Measurements from ENCODE around the gene BCKDHA.

Gene BCKDHA

GRCh38 chr19:41395355-41395754, 2.3 kb upstream of the BCKDHA start:
- Histone ChIP-seq H2AK5ac (ENCODE audit: low read length) (no peak overlapping the region), H3K79me2 (ENCODE audit: control insufficient read depth, insufficient read depth, low read length) (peaks cover 19% of the 10 kb centered on the region), H3K9ac (ENCODE audit: low read length) (no peak overlapping the region), H3K4me1 (ENCODE audit: control insufficient read depth, low read depth, low read length) (no peaks in the 10 kb centered on the region), H2BK120ac (ENCODE audit: low read depth, low read length) (no peak overlapping the region), H3K56ac (ENCODE audit: low read length) (no peak overlapping the region), H4K8ac (ENCODE audit: low read depth, low read length) (no peak overlapping the region), H3K4me3 (ENCODE audit: low read length) (no peak overlapping the region), H2BK15ac (replicated peaks; ENCODE audit: low read depth) (no peak overlapping the region), H3K23ac (ENCODE audit: low read length) (no peak overlapping the region), H3K79me1 (ENCODE audit: low read length) (peaks cover 15% of the 10 kb centered on the region), H3K27me3 (ENCODE audit: insufficient read depth, low read length, poor library complexity) (no peaks in the 10 kb centered on the region), H3K4ac (ENCODE audit: low read depth, low read length) (no peak overlapping the region), H4K5ac (ENCODE audit: low read length) (no peak overlapping the region), H3K4me2 (ENCODE audit: low read length) (no peak overlapping the region), H2BK5ac (ENCODE audit: low read length) (no peak overlapping the region), H3K27ac (ENCODE audit: low read depth, low read length) (no peak overlapping the region), H3K18ac (ENCODE audit: low read length) (no peak overlapping the region), H3K36me3 (ENCODE audit: control insufficient read depth, insufficient read depth, low read length) (peaks cover 5% of the 10 kb centered on the region)
- no peak for DNase-seq
- no CpG with 5 or more reads among the region's 6 CpGs for WGBS (ENCODE audit: extremely low coverage, insufficient coverage, low lambda C conversion rate)

- H3K27me3 ChIP-seq (ENCODE audit: insufficient read depth, low read length, poor library complexity) = no peaks in the 10 kb centered on the region
- H3K4me2 ChIP-seq (ENCODE audit: low read length) = peak overlapping the region; percentile 81
- DNase-seq = no peak
- peak overlapping the region; percentile 99 for H3K4me3 ChIP-seq (ENCODE audit: low read length)
- H2BK120ac ChIP-seq (ENCODE audit: low read depth, low read length) = no peak overlapping the region
- H3K27ac ChIP-seq (ENCODE audit: low read depth, low read length) = no peak overlapping the region
- H3K79me2 ChIP-seq (ENCODE audit: control insufficient read depth, insufficient read depth, low read length) = peaks cover 19% of the 10 kb centered on the region
- no peak overlapping the region for H4K8ac ChIP-seq (ENCODE audit: low read depth, low read length)
- H3K23ac ChIP-seq (ENCODE audit: low read length) = no peak overlapping the region
- peaks cover 15% of the 10 kb centered on the region for H3K79me1 ChIP-seq (ENCODE audit: low read length)
- H2BK5ac ChIP-seq (ENCODE audit: low read length) = no peak overlapping the region
- WGBS (ENCODE audit: extremely low coverage, insufficient coverage, low lambda C conversion rate) = no CpG with 5 or more reads among the region's 5 CpGs
- H3K36me3 ChIP-seq (ENCODE audit: control insufficient read depth, insufficient read depth, low read length) = peaks cover 2% of the 10 kb centered on the region
- H3K9ac ChIP-seq (ENCODE audit: low read length) = peak overlapping the region; percentile 96
- H3K18ac ChIP-seq (ENCODE audit: low read length) = no peak overlapping the region
- no peak overlapping the region for H2AK5ac ChIP-seq (ENCODE audit: low read length)
- H3K56ac ChIP-seq (ENCODE audit: low read length) = peak overlapping the region; percentile 97
- H2BK15ac ChIP-seq (replicated peaks; ENCODE audit: low read depth) = no peak overlapping the region
- H3K4ac ChIP-seq (ENCODE audit: low read depth, low read length) = no peak overlapping the region
- H3K4me1 ChIP-seq (ENCODE audit: control insufficient read depth, low read depth, low read length) = no peaks in the 10 kb centered on the region
- H4K5ac ChIP-seq (ENCODE audit: low read length) = no peak overlapping the region
Measured at GRCh38 chr19:41398050-41398418, 416 bp downstream of the BCKDHA start.

- no peak overlapping the region for H3K23ac ChIP-seq (ENCODE audit: low read length)
- peaks cover 19% of the 10 kb centered on the region for H3K79me2 ChIP-seq (ENCODE audit: control insufficient read depth, insufficient read depth, low read length)
- H4K5ac ChIP-seq (ENCODE audit: low read length) = no peak overlapping the region
- H3K27me3 ChIP-seq (ENCODE audit: insufficient read depth, low read length, poor library complexity) = no peaks in the 10 kb centered on the region
- no peak overlapping the region for H2BK120ac ChIP-seq (ENCODE audit: low read depth, low read length)
- H3K4ac ChIP-seq (ENCODE audit: low read depth, low read length) = no peak overlapping the region
- no CpG with 5 or more reads among the region's 3 CpGs for WGBS (ENCODE audit: extremely low coverage, insufficient coverage, low lambda C conversion rate)
- H3K36me3 ChIP-seq (ENCODE audit: control insufficient read depth, insufficient read depth, low read length) = peaks cover 2% of the 10 kb centered on the region
- no peak overlapping the region for H2BK15ac ChIP-seq (replicated peaks; ENCODE audit: low read depth)
- no peak overlapping the region for H3K4me3 ChIP-seq (ENCODE audit: low read length)
- H3K79me1 ChIP-seq (ENCODE audit: low read length) = peaks cover 15% of the 10 kb centered on the region
- no peak overlapping the region for H3K27ac ChIP-seq (ENCODE audit: low read depth, low read length)
- H4K8ac ChIP-seq (ENCODE audit: low read depth, low read length) = no peak overlapping the region
- H3K56ac ChIP-seq (ENCODE audit: low read length) = no peak overlapping the region
- peak overlapping the region; percentile 81 for H3K4me2 ChIP-seq (ENCODE audit: low read length)
- H3K4me1 ChIP-seq (ENCODE audit: control insufficient read depth, low read depth, low read length) = no peaks in the 10 kb centered on the region
- DNase-seq = no peak
- H3K9ac ChIP-seq (ENCODE audit: low read length) = peak overlapping the region; percentile 96
- no peak overlapping the region for H2BK5ac ChIP-seq (ENCODE audit: low read length)
- no peak overlapping the region for H2AK5ac ChIP-seq (ENCODE audit: low read length)
- no peak overlapping the region for H3K18ac ChIP-seq (ENCODE audit: low read length)
Measured at GRCh38 chr19:41398598-41398997, 980 bp downstream of the BCKDHA start.

- Histone ChIP-seq H3K4me2 (ENCODE audit: low read length) (no peak overlapping the region), H3K27me3 (ENCODE audit: insufficient read depth, low read length, poor library complexity) (no peaks in the 10 kb centered on the region), H2BK15ac (replicated peaks; ENCODE audit: low read depth) (no peak overlapping the region), H3K79me1 (ENCODE audit: low read length) (peaks cover 15% of the 10 kb centered on the region), H3K23ac (ENCODE audit: low read length) (no peak overlapping the region), H3K79me2 (ENCODE audit: control insufficient read depth, insufficient read depth, low read length) (peaks cover 19% of the 10 kb centered on the region), H3K4ac (ENCODE audit: low read depth, low read length) (no peak overlapping the region), H3K18ac (ENCODE audit: low read length) (no peak overlapping the region), H2BK5ac (ENCODE audit: low read length) (no peak overlapping the region), H3K27ac (ENCODE audit: low read depth, low read length) (no peak overlapping the region), H2BK120ac (ENCODE audit: low read depth, low read length) (no peak overlapping the region), H3K36me3 (ENCODE audit: control insufficient read depth, insufficient read depth, low read length) (peaks cover 2% of the 10 kb centered on the region), H4K8ac (ENCODE audit: low read depth, low read length) (no peak overlapping the region), H4K5ac (ENCODE audit: low read length) (no peak overlapping the region), H2AK5ac (ENCODE audit: low read length) (no peak overlapping the region), H3K4me3 (ENCODE audit: low read length) (no peak overlapping the region), H3K56ac (ENCODE audit: low read length) (no peak overlapping the region), H3K4me1 (ENCODE audit: control insufficient read depth, low read depth, low read length) (no peaks in the 10 kb centered on the region), H3K9ac (ENCODE audit: low read length) (no peak overlapping the region)
- no CpG with 5 or more reads among the region's 3 CpGs for WGBS (ENCODE audit: extremely low coverage, insufficient coverage, low lambda C conversion rate)
- no peak for DNase-seq
Measured at GRCh38 chr19:41399091-41399490, 1.5 kb downstream of the BCKDHA start.

GRCh38 chr19:41399525-41399924, 1.9 kb downstream of the BCKDHA start:
- Histone ChIP-seq H3K23ac (ENCODE audit: low read length) (no peak overlapping the region), H2BK120ac (ENCODE audit: low read depth, low read length) (no peak overlapping the region), H3K9ac (ENCODE audit: low read length) (no peak overlapping the region), H3K4me2 (ENCODE audit: low read length) (no peak overlapping the region), H3K27me3 (ENCODE audit: insufficient read depth, low read length, poor library complexity) (no peaks in the 10 kb centered on the region), H2AK5ac (ENCODE audit: low read length) (no peak overlapping the region), H4K5ac (ENCODE audit: low read length) (no peak overlapping the region), H2BK15ac (replicated peaks; ENCODE audit: low read depth) (no peak overlapping the region), H3K4me1 (ENCODE audit: control insufficient read depth, low read depth, low read length) (no peaks in the 10 kb centered on the region), H3K56ac (ENCODE audit: low read length) (no peak overlapping the region), H3K36me3 (ENCODE audit: control insufficient read depth, insufficient read depth, low read length) (peaks cover 2% of the 10 kb centered on the region), H3K79me2 (ENCODE audit: control insufficient read depth, insufficient read depth, low read length) (peaks cover 19% of the 10 kb centered on the region), H3K27ac (ENCODE audit: low read depth, low read length) (no peak overlapping the region), H4K8ac (ENCODE audit: low read depth, low read length) (no peak overlapping the region), H3K4ac (ENCODE audit: low read depth, low read length) (no peak overlapping the region), H3K4me3 (ENCODE audit: low read length) (no peak overlapping the region), H3K18ac (ENCODE audit: low read length) (no peak overlapping the region), H2BK5ac (ENCODE audit: low read length) (no peak overlapping the region), H3K79me1 (ENCODE audit: low read length) (peaks cover 15% of the 10 kb centered on the region)
- DNase-seq = no peak
- WGBS (ENCODE audit: extremely low coverage, insufficient coverage, low lambda C conversion rate) = no CpG with 5 or more reads among the region's 2 CpGs

GRCh38 chr19:41401483-41401882, 3.9 kb downstream of the BCKDHA start:
- Histone ChIP-seq H3K4me2 (ENCODE audit: low read length) (no peak overlapping the region), H4K8ac (ENCODE audit: low read depth, low read length) (no peak overlapping the region), H3K56ac (ENCODE audit: low read length) (no peak overlapping the region), H3K79me2 (ENCODE audit: control insufficient read depth, insufficient read depth, low read length) (peaks cover 9% of the 10 kb centered on the region), H2BK120ac (ENCODE audit: low read depth, low read length) (no peak overlapping the region), H4K5ac (ENCODE audit: low read length) (no peak overlapping the region), H3K4me3 (ENCODE audit: low read length) (no peak overlapping the region), H3K4ac (ENCODE audit: low read depth, low read length) (no peak overlapping the region), H2BK15ac (replicated peaks; ENCODE audit: low read depth) (no peak overlapping the region), H3K23ac (ENCODE audit: low read length) (no peak overlapping the region), H3K79me1 (ENCODE audit: low read length) (peaks cover 9% of the 10 kb centered on the region), H2AK5ac (ENCODE audit: low read length) (no peak overlapping the region), H3K36me3 (ENCODE audit: control insufficient read depth, insufficient read depth, low read length) (no peaks in the 10 kb centered on the region), H3K9ac (ENCODE audit: low read length) (no peak overlapping the region), H3K27ac (ENCODE audit: low read depth, low read length) (no peak overlapping the region), H3K27me3 (ENCODE audit: insufficient read depth, low read length, poor library complexity) (no peaks in the 10 kb centered on the region), H3K4me1 (ENCODE audit: control insufficient read depth, low read depth, low read length) (no peaks in the 10 kb centered on the region), H2BK5ac (ENCODE audit: low read length) (no peak overlapping the region), H3K18ac (ENCODE audit: low read length) (no peak overlapping the region)
- no peak for DNase-seq
- WGBS (ENCODE audit: extremely low coverage, insufficient coverage, low lambda C conversion rate) = no CpG with 5 or more reads among the region's 4 CpGs

Measured in mesendoderm (in vitro differentiated cells).